ENCODE measurements around the gene NRAS. TPM values are rescaled to one million over a fixed set of nuclear protein-coding genes. Genes with fewer than 3 reads are reported as not detected.

NRAS gene
- total and polyA plus RNA-seq, 9 of the 15 experiments (the other 6 are each of a cell fraction or from before 2014, with no cell fraction given): 40.7 to 94.5 (median 75.4) TPM

DNA sequence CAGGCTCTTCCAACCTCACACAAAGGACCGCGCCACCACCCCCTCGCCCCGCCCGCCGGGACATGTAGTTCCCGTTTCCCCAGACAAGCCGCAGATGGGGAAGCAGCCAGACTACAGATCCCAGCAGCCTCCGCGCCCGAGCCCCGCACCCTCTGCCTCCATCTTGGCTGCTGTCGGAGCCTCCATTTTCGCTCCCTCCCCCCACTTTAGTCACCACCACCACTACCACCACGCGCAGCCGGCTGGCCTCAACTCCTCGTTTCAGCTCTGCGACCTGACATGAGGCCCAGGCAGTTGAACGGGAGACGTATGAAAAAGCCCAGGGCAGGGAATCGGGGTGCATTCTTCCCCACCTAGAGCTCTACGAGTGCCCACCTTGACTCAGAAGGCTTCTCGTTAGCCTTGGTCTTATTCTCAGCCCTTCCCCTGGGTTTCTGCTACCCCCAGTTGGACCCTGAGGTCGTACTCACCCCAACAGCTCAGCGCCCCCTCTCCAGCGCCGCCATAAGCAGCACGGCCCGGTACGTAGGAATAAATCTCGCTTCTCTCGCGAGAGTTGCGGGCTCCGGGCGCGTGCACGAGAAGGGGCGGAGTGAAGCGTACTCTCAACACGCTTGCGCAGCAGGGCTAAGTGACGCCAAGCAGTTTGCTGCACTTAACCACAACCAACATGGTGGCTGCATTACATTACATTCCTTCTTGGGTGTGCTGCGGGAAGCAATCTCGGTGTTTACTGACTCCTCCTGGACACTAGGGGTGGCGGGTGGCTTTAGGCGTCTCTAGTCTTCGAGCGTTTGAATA is 41.1 kb upstream of the NRAS start, which contains the start of gene CSDE1 (continued):
- TF ChIP-seq MXI1 (IDR thresholded peaks at IDR 0.05; ENCODE audit: low read depth, low read length): 0 out of 2 replicates have a peak, but pooled peaks have one; percentile 45
- TF ChIP-seq NEUROD1 (IDR thresholded peaks at IDR 0.05; ENCODE audit: borderline replicate concordance, low read depth, low read length, partially characterized antibody): no peak
- peak; percentile 62 for TF ChIP-seq SMARCE1 (IDR thresholded peaks at IDR 0.05)
- TF ChIP-seq HDAC1 (IDR thresholded peaks at IDR 0.05): peak in 1 of 2 experiments; percentile 42; a peak in 1 of 4 replicates
- TF ChIP-seq, protein P1, sequence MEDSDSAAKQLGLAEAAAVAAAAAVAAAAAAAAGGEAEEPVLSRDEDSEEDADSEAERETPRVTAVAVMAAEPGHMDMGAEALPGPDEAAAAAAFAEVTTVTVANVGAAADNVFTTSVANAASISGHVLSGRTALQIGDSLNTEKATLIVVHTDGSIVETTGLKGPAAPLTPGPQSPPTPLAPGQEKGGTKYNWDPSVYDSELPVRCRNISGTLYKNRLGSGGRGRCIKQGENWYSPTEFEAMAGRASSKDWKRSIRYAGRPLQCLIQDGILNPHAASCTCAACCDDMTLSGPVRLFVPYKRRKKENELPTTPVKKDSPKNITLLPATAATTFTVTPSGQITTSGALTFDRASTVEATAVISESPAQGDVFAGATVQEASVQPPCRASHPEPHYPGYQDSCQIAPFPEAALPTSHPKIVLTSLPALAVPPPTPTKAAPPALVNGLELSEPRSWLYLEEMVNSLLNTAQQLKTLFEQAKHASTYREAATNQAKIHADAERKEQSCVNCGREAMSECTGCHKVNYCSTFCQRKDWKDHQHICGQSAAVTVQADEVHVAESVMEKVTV (CRISPR knock-in tag; IDR thresholded peaks at IDR 0.05): no peak
- TF ChIP-seq CEBPZ (IDR thresholded peaks at IDR 0.05; ENCODE audit: borderline replicate concordance, low read depth, low read length): no peak
- TF ChIP-seq ZNF347 (CRISPR knock-in tag; IDR thresholded peaks at IDR 0.05; ENCODE audit: low read depth): no peak
- TF ChIP-seq THAP7 (CRISPR knock-in tag; IDR thresholded peaks at IDR 0.05): peak; percentile 29; the same call in 1 of the 2 replicates
- peak; percentile 46; the same call in 1 of the 2 replicates for TF ChIP-seq ELF1 (tag; IDR thresholded peaks at IDR 0.05)
- TF ChIP-seq KDM5B (IDR thresholded peaks at IDR 0.05; ENCODE audit: insufficient replicate concordance, low read depth, low read length): peak; percentile 95
- no peak for TF ChIP-seq SMARCB1 (IDR thresholded peaks at IDR 0.05; ENCODE audit: insufficient read length, low read depth)
- TF ChIP-seq POLR3A (IDR thresholded peaks at IDR 0.05; ENCODE audit: borderline replicate concordance, extremely low read depth, insufficient read depth, insufficient read length): no peak
- TF ChIP-seq MAFF (IDR thresholded peaks at IDR 0.05; ENCODE audit: low read length): peak; percentile 55; the same call in 1 of the 2 replicates
- no peak for TF ChIP-seq ZNF431 (CRISPR knock-in tag; IDR thresholded peaks at IDR 0.05)
- no peak for TF ChIP-seq ZNF551 (CRISPR knock-in tag; IDR thresholded peaks at IDR 0.05)
- 0 out of 2 replicates have a peak, but pooled peaks have one; percentile 40 for TF ChIP-seq ZNF174 (CRISPR knock-in tag; IDR thresholded peaks at IDR 0.05)
- TF ChIP-seq MLX (CRISPR knock-in tag; conservative IDR thresholded peaks at IDR 0.05): 0 out of 4 replicates have a peak, but pooled peaks of 1 of the 2 experiments have one; percentile 43
- TF ChIP-seq HMG20A (CRISPR knock-in tag; conservative IDR thresholded peaks at IDR 0.05): no peak
- TF ChIP-seq ZNF76 (CRISPR knock-in tag; IDR thresholded peaks at IDR 0.05; ENCODE audit: borderline replicate concordance): peak; percentile 89
